ENCODE results near the gene PPP1R14C.

PPP1R14C gene

GRCh38 chr6:150198532-150198931, 55.7 kb downstream of the PPP1R14C start:
- no peak for DNase-seq

DNA sequence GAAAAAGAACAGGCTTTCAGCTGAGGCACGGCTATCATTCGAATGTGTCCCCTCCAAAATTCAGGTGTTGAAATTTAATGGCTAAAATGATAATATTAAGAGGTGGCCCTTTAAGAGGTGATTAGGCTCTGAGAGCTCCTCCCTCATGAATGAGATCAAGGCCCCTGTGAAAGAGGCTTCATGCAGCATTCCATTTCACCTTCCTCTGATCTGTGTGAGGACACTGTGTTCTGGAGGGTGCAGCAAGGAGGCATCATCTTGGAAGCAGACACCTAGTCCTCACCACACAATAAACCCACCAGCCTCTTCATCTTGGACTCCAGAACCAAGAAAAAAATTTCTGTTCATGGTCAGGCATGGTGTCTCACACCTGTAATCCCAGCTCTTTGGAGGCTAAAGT, 56.4 kb downstream of the PPP1R14C start:
- no peak for DNase-seq

DNA sequence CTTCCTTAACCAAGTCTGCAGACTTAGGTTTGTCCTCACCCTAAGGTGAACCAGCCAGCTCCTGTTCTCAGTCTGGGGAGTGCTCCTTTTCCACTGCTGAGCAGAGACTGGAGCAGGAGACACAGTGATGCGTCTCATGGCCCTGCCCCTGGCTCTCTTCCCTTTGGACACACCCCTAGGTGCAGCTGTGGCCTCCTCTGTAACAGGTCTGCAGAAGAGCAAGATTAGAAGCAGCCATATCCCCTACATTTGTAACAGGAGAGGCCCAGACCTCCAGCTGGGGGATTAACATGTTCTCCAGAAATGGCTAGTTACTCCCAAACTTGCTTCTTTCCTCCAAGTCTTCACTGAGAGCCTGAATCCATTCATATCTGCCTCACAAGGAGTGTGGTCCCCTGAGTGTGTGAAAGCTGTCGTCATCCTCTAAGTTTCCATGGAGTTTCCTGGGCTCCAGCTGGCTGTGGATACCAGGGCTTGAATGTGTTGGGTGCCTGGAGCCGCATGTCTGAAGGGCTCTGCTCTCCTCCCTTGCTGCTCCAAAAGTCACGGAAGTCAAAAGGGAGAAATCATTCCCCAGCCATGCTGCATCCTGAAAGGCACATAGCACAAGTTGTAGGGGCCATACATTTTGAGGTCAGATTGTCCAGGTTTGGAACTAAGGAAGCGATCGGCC, 57.7 kb downstream of the PPP1R14C start:
- no peak for DNase-seq

- DNase-seq, result no peak
These were observed 58.4 kb downstream of the PPP1R14C start for GRCh38 chr6:150201285-150201684.

DNA sequence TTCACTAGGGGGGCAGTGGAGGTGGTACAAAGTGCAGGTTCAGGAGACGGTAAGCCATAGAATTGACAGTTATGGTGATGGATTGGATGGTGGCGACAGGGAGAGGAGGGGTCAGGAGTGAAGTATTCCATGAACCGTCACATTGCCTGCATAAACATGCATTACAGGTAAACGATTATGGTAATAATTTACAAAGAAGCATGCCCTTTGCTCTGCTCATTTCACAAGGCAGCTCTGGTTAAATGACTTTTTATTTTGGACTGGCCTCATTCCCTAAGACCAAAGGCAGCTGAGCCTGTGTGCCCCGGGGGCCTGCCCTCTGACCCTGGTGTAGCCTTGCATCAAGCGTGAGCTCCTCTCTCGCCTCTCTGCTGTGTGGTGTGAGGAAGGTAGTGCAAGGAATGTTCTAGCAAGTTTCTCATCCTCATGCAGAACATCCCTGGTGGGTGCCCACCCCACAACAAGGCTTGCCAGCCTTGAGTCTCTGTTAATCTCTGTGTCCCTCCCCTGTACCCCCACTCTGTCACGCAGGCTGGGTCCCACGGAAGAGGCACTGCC, 59.0 kb downstream of the PPP1R14C start:
- DNase-seq, result no peak

GRCh38 chr6:150202404-150202803, 59.6 kb downstream of the PPP1R14C start:
- no peak for DNase-seq

- DNase-seq, result no peak
These were observed 60.1 kb downstream of the PPP1R14C start for GRCh38 chr6:150202934-150203333.

GRCh38 chr6:150203378-150203777, 60.5 kb downstream of the PPP1R14C start:
- DNase-seq, result no peak

GRCh38 chr6:150203871-150204545, 61.2 kb downstream of the PPP1R14C start:
- no peak for DNase-seq

GRCh38 chr6:150204705-150205472, 62.0 kb downstream of the PPP1R14C start:
- no peak for DNase-seq

DNA sequence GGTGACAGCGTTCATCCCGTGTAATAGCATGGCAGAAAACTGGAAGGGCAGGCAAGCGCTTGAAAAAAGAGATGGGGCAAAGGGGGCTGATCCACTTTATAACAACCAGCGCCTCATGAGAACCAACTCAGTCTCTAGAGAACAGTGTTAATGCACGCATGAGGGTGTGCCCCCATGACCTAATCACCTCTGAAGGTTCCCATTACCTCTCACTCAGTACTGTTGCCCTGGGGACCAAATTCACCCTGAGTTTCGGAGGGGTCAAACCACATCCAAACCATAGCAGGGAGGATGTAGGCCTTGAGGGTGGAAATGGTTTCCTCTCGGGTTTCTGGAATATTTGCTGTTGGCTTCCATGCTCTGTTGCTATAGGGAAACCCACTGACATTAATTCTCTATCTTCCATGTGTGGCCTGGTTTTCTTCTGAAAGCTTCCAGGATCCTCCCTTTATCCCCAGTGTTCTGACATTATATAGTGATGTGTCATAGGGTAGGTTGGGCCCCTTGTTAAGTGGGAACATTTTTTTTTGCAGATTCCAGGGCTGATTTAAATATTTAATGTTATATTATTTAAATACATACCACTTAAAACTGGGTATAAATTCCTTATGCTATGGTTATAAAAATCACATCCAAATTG, 65.2 kb downstream of the PPP1R14C start:
- no peak for DNase-seq

DNA sequence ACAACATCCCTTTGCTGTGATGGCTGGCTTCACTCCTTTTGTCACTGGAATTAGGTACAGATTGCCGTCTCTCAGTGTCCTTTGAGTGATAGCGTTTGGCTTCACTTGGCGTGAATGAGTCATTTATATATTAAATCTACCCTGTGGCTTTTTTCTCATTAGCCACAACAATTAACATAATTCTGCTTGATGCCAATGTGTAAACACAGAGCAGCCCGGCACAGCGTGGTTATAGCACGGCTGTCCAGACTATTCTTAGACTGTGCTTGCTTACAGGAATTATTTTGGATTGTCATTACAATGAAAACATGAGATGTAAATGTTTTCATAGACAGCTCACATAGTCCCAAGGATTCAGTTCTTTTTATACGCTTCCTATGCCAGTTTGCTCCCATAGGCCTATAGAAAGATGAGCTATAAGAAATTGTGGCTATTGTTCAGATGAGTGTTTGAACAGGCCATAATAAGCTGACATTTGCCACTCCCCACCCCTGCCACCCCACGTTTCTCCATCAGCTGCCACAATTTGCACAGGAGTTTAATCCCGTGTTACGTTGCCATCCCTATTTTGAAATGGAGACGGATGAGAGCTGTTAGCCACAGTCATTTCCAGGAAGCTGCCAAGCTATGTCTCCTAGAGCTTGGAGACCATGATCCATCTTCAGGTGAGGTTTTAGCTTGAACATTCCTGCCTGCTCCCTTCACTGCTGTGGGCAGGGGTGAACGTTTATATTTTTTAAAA, 65.9 kb downstream of the PPP1R14C start:
- no peak for DNase-seq

DNA sequence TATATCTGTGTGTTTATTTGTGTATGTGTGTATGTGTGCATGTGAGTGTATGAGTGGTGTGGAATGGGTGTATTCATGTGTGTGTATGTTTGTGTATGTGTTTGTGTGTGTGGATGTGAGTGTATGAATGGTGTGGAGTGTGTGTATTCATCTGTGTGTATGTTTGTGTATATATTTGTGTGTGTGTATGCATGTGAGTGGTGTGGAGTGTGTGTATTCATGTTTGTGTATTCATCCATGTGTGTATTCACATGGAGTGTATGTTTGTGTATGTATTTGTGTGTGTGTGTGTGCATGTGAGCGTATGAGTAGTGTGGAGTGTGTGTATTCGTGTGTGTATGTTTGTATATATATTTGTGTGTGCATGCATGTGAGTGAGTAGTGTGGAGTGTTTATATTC, 66.6 kb downstream of the PPP1R14C start:
- DNase-seq, result no peak

GRCh38 chr6:150211700-150212511, 69.1 kb downstream of the PPP1R14C start:
- DNase-seq, result no peak

DNA sequence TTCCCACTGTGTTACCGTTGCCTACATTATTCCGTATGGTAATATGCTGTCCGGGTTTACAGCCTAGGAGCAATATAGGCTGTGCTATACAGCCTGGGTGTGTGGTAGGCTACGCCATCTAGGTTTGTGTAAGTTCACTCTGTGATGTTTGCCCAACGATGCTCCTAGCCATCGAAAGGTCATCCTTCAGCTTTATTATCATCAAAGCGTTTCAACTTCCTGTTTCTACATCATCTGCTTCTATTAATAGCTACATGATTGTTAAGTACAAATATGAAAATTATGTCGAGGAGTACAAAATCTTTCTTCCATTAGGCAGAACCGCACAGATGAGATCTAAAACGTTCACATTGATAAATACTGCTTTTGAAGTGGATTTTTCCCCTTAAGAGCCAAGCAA, 69.9 kb downstream of the PPP1R14C start:
- DNase-seq, result no peak

DNA sequence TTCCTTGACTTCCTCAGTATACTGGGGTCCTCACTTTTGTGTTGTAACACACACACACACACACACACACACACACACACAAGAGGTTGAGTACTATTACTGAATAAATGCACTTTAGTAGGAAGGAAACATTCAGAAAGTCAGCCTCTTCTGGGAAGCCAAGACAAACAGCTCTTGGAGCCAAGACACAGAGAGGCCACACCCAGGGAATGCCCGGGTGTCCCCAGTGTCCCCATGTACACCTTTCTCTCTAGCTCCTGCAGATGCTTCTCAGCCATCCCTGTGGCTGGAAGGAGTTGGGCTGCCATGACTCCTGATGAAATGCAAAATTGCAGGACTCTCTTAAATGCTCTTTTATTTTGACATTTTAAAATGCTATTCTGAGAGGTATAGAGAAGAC, 70.5 kb downstream of the PPP1R14C start:
- DNase-seq, result no peak

- DNase-seq, result no peak
These were observed 71.5 kb downstream of the PPP1R14C start for GRCh38 chr6:150214310-150214709.

- no peak for DNase-seq
These were observed 78.0 kb downstream of the PPP1R14C start for GRCh38 chr6:150220634-150221551.

DNA sequence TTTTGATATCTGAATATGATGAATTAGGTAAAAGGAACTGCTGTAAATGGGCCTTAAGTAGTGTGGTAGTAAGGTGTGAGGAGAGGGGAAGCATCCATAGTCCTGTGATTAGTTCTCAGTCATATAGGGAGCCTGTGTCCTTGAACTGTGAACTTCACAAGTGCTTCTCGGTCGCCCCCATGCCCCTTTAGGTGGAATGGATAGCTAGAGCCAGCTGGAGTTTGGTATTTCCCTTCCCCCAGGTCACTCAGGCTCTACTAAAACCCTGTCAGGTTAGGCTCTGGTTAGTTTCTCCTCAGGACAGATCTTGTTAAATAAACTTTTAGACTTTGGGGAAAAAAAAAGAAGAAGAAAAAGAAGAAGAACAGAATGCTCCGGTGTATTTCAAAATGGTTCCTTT, 82.0 kb downstream of the PPP1R14C start:
- no peak for DNase-seq

DNA sequence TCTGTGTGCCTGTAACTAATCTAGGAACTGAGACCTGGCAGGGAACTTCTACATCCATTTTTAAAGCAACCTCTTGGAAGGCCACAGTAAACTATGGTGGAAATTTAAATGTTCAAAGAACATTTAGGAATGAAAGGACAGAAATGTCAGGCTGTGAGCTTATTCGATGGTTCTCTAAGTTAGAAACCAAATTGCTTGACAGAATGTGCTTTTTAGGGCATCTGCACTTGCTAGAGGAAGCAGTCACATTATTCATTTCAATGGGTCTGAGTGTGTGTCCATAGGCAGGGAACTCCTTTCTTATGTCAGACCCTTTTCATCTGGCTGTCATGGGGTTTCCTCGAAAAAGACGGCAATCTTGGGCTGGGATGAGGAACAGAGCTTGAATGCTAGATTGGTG, 84.4 kb downstream of the PPP1R14C start:
- DNase-seq, result no peak
